OCI-LY7 (cell line): Measurements from ENCODE around the gene POU2F3. TPM values are rescaled to one million over a fixed set of nuclear protein-coding genes. Genes with fewer than 3 reads are reported as not detected.

Experiments used
- BruUV-seq: library from RNA; stranded (reverse); fragments of 400-500 nt; replicated peaks from 2 replicates; lab custom pipeline; 2021; lab: Mats Ljungman, UMichigan
- CTCF ChIA-PET: fragments of 300-600 bp; sonication (Branson Sonifier 250); formaldehyde crosslinking; loops from one replicate; lab custom pipeline; 2022; ENCODE audit warnings: antibody characterized with exemption; ENCODE audit not compliant: unreplicated experiment; lab: Charles Lee
- POLR2A ChIA-PET: fragments of 300-600 bp; sonication (Branson Sonifier 250); formaldehyde crosslinking; loops from one replicate; lab custom pipeline; 2022; ENCODE audit warnings: antibody characterized with exemption; lab: Charles Lee
- DNase-seq: peaks from one replicate; pipeline ENCODE4 v3.0.0-alpha.2; 2015; ENCODE audit warnings: low spot score
- H2AFZ ChIP-seq: fragments of 200-600 bp; sonication (generic), shearing (Covaris generic); 2 replicates; pipeline ENCODE4 v1.6.1; 2014; ENCODE audit warnings: mild to moderate bottlenecking, antibody characterized with exemption, low read length, moderate library complexity
- H3K27ac ChIP-seq: fragments of 200-600 bp; sonication (generic); 2 replicates; pipeline ENCODE4 v1.5.1; 2014; ENCODE audit warnings: mixed run types, low read depth, mild to moderate bottlenecking, moderate library complexity, low read length, inconsistent platforms; ENCODE audit not compliant: poor library complexity, severe bottlenecking
- H3K36me3 ChIP-seq: fragments of 200-600 bp; sonication (generic); 2 replicates; pipeline ENCODE4 v1.6.1; 2014; ENCODE audit warnings: mild to moderate bottlenecking, antibody characterized with exemption, low read length, moderate library complexity, mixed read lengths; ENCODE audit not compliant: insufficient read depth
- H3K4me1 ChIP-seq: fragments of 200-600 bp; sonication (generic); 2 replicates; pipeline ENCODE4 v1.5.1; 2014; ENCODE audit warnings: mild to moderate bottlenecking, low read length; ENCODE audit not compliant: insufficient read depth, poor library complexity, severe bottlenecking
- H3K4me2 ChIP-seq: fragments of 200-600 bp; sonication (generic); 2 replicates; pipeline ENCODE4 v1.6.1; 2014; ENCODE audit warnings: mild to moderate bottlenecking, low read length
- H3K4me3 ChIP-seq: fragments of 200-600 bp; sonication (generic); 2 replicates; pipeline ENCODE4 v1.5.1; 2014; ENCODE audit warnings: mild to moderate bottlenecking, low read depth, low read length; ENCODE audit not compliant: poor library complexity, severe bottlenecking
- H3K79me2 ChIP-seq: fragments of 200-600 bp; sonication (generic); 2 replicates; pipeline ENCODE4 v1.6.1; 2016; ENCODE audit warnings: low read depth, mild to moderate bottlenecking, low read length, moderate library complexity, mixed read lengths; ENCODE audit not compliant: insufficient read depth
- H3K9me2 ChIP-seq: fragments of 200-600 bp; sonication (generic); 2 replicates; pipeline ENCODE4 v1.6.1; 2016; ENCODE audit warnings: mild to moderate bottlenecking, low read length, mixed read lengths; ENCODE audit not compliant: insufficient read depth
- H3K9me3 ChIP-seq: fragments of 200-600 bp; sonication (generic); 2 replicates; pipeline ENCODE4 v1.6.1; 2014; ENCODE audit warnings: mild to moderate bottlenecking, mixed run types, low read length, mixed read lengths
- H4K20me1 ChIP-seq: fragments of 200-600 bp; sonication (generic); 2 replicates; pipeline ENCODE4 v1.6.1; 2014; ENCODE audit warnings: mild to moderate bottlenecking, antibody characterized with exemption, low read length, moderate library complexity, mixed read lengths; ENCODE audit not compliant: insufficient read depth
- CTCF ChIP-seq: fragments of 200-600 bp; sonication (generic); conservative IDR thresholded peaks from 2 replicates; pipeline ENCODE4 v1.5.1; 2014; ENCODE audit warnings: mild to moderate bottlenecking, antibody characterized with exemption, low read length, moderate library complexity, mixed read lengths
- EZH2phosphoT487 ChIP-seq: fragments of 200-600 bp; sonication (generic); IDR thresholded peaks from 2 replicates; pipeline ENCODE4 v1.6.1; 2018; ENCODE audit warnings: low read depth, borderline replicate concordance, mild to moderate bottlenecking, mixed run types, antibody characterized with exemption, low read length, moderate library complexity, mixed read lengths
- intact Hi-C: fragments of 100-400 bp; cut with micrococcal nuclease; formaldehyde crosslinking; loops from one replicate; pipeline ENCODE4 v1.10.0; 2022; ENCODE audit not compliant: unreplicated experiment
- total RNA-seq, 2 experiments: library from RNA; depleted of rRNA in 1 of 2; stranded (reverse); fragments of >200 nt in 1 of 2; shearing (Covaris generic) in 1 of 2; gene quantifications; 2 replicates each; pipeline ENCODE4 v1.2.3, GENCODE V29; 2014 to 2022

The POU2F3 gene
- total RNA-seq, 2 experiments from 2014 or later, result 0.16 TPM; not detected in 1

DNA sequence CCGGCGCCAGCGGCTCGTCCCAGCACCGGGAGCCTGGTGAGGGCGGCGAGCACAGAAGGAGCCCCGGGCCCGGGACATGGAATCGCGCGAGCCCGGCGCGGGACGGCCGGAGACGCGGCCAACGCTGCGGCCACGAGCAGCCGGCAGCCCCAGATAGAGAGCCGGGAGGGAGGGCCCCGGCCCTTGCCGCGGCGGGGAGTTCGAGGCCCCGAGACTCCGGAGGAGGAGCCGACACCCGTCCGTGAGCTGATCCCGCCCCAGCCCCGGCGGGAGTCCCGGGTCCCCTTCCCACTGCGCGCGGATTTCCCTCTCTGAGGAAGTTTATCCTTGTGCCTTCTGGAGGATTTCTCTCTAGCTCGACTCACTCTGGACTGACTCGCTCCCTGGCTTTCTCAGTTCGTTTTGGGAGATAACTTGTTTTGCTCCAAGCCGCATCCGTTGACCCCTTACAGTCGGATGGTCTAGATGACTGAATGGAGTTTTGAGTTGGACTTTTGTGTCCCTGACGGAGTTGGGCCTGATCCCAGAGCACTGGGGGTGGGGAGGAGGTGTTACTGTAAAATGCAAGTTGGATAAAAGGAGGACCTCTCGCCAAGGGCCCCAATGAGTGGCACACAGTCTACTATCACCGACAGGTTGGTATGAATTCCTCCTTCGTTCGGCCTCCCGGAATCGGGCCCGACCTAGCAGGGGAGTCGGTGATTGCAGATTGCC is 96.9 kb downstream of the POU2F3 start:
- no TSS peak for BruUV-seq
- ChIA-PET POLR2A (interaction anchor here (0.6 kb wide), 1 partner anchor 1015 kb away, joined by 4 read pairs; no protein-coding TSS in a partner anchor), CTCF (no interaction called here)
- peaks cover 23% of the 10 kb centered on the region for H4K20me1 ChIP-seq
- H3K9me2 ChIP-seq, result no peaks in the 10 kb centered on the region
- H3K4me2 ChIP-seq, result peak overlapping the region; percentile 91
- H2AFZ ChIP-seq, result peak overlapping the region; percentile 65
- intact Hi-C loops, result loop anchor here (1.0 to 10.0 kb wide), 4 partner anchors 8 to 348 kb away; no protein-coding TSS in a partner anchor
- H3K27ac ChIP-seq, result no peak overlapping the region
- peaks cover 31% of the 10 kb centered on the region for H3K4me1 ChIP-seq
- H3K79me2 ChIP-seq, result peaks cover 26% of the 10 kb centered on the region; the same call in 1 of the 2 replicates
- no peaks in the 10 kb centered on the region for H3K36me3 ChIP-seq
- peak overlapping the region; percentile 79 for H3K4me3 ChIP-seq
- no peaks in the 10 kb centered on the region for H3K9me3 ChIP-seq
- peak; percentile 53 for DNase-seq
- TF ChIP-seq CTCF (no peak), EZH2phosphoT487 (no peak)

- no peaks in the 10 kb centered on the region for H3K9me2 ChIP-seq
- H3K27ac ChIP-seq, result no peak overlapping the region
- peak overlapping the region; percentile 79 for H3K4me3 ChIP-seq
- H3K9me3 ChIP-seq, result peaks cover 5% of the 10 kb centered on the region
- peak; percentile 10 for DNase-seq
- POLR2A ChIA-PET, result interaction anchor here (0.6 to 0.9 kb wide), 2 partner anchors 34 to 93 kb away, joined by 3 read pairs; no protein-coding TSS in a partner anchor
- no peaks in the 10 kb centered on the region; the same call in 1 of the 2 replicates for H3K36me3 ChIP-seq
- intact Hi-C loops, result loop anchor here (5.0 to 10.0 kb wide), 3 partner anchors 165 to 347 kb away; no protein-coding TSS in a partner anchor
- no peak overlapping the region for H2AFZ ChIP-seq
- H3K4me2 ChIP-seq, result peak overlapping the region; percentile 91
- CTCF ChIA-PET, result interaction anchor here (0.5 kb wide), 1 partner anchor 576 kb away, joined by 3 read pairs; no protein-coding TSS in a partner anchor
- H3K79me2 ChIP-seq, result peaks cover 31% of the 10 kb centered on the region; the same call in 1 of the 2 replicates
- TF ChIP-seq CTCF (no peak), EZH2phosphoT487 (no peak)
- peaks cover 31% of the 10 kb centered on the region for H3K4me1 ChIP-seq
- peaks cover 28% of the 10 kb centered on the region for H4K20me1 ChIP-seq
- BruUV-seq, result no TSS peak
Observed at GRCh38 chr11:120337355-120338106, 97.6 kb downstream of the POU2F3 start.
